ENCODE results near the gene PLA2G6. TPM values are rescaled to one million over a fixed set of nuclear protein-coding genes. Genes with fewer than 3 reads are reported as not detected.

PLA2G6 gene
- total and polyA plus RNA-seq, 2 of the 13 experiments (the other 11 are each of a cell fraction or from before 2014, with no cell fraction given) = 4.8 to 11.5 TPM

DNA sequence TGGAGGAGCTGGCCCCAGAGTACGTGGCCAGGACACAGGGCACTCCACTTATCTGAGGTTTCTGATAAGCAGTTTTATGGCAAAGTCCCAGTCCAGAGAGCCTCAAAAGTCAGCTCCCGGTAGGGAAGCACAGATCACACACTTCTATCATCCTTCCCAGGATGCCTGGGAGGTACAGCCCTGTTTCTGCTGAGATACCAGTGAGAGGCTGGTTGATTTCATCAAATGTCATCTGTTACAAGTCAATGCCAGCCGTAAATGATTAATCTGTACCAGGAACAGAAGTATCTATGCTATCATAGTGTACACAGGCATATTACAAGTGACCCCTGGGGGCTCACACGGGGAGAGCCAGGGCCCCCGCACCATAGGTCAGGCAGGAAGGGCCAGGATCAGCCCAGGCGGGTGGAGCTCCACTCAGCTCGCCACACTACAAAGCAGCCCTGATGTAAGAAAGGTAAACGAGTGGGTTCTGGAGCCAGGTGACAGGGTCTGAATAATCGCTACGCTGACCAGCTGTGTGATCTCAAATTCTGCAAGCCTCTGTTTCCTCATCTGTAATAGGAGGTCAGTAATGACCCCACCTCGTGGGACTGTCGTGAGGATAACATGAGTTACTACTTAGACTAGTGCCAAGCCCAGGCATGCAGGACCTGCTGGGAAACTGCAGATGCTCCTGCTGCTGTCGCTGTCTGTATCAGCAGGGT is 17.6 kb downstream of the PLA2G6 start (continued):
- TF ChIP-seq ATF7-NPFF (CRISPR knock-in tag; IDR thresholded peaks at IDR 0.05; ENCODE audit: low read depth) (no peak), ZNF703 (CRISPR knock-in tag; IDR thresholded peaks at IDR 0.05; ENCODE audit: borderline replicate concordance) (peak; percentile 26; the same call in 1 of the 2 replicates), MED1 (CRISPR knock-in tag; IDR thresholded peaks at IDR 0.05) (peak; percentile 51; the same call in 1 of the 2 replicates), CENPT (CRISPR knock-in tag; IDR thresholded peaks at IDR 0.05; ENCODE audit: low read depth) (no peak), SMARCE1 (IDR thresholded peaks at IDR 0.05; ENCODE audit: borderline replicate concordance) (no peak), DMAP1 (CRISPR knock-in tag; IDR thresholded peaks at IDR 0.05) (peak; percentile 43; the same call in 1 of the 2 replicates), MEIS2 (CRISPR knock-in tag; IDR thresholded peaks at IDR 0.05) (0 out of 2 replicates have a peak, but pooled peaks have one; percentile 21), SNAPC2 (CRISPR knock-in tag; IDR thresholded peaks at IDR 0.05) (no peak), ZNF33A (CRISPR knock-in tag; IDR thresholded peaks at IDR 0.05; ENCODE audit: borderline replicate concordance) (no peak), ZBTB20 (CRISPR knock-in tag; IDR thresholded peaks at IDR 0.05; ENCODE audit: borderline replicate concordance, low read depth) (no peak), ZNF878 (CRISPR knock-in tag; IDR thresholded peaks at IDR 0.05) (no peak), ZFP36L1 (CRISPR knock-in tag; IDR thresholded peaks at IDR 0.05) (no peak), ZNF713 (CRISPR knock-in tag; IDR thresholded peaks at IDR 0.05) (no peak), ZNF329 (CRISPR knock-in tag; IDR thresholded peaks at IDR 0.05; ENCODE audit: low read depth) (no peak), ISL2 (CRISPR knock-in tag; IDR thresholded peaks at IDR 0.05) (no peak)
- TF ChIP-seq, protein P1, sequence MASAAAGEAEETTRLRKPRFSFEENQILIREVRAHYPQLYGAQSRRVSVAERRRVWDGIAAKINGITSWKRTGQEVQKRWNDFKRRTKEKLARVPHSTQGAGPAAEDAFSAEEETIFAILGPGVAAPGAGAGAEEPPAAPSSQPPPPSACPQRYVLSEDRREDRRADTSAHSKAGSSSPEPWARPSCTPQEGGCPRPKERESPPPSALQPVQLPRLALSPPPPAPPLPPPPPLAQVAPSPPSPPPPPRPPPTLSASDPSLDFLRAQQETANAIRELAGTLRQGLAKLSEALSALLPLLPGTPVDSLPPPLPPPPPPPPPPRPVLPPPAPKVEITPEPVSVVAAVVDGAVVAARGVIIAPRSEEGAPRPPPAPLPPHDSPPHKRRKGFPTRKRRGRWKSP (CRISPR knock-in tag; IDR thresholded peaks at IDR 0.05) = no peak
- TF ChIP-seq, protein P2, sequence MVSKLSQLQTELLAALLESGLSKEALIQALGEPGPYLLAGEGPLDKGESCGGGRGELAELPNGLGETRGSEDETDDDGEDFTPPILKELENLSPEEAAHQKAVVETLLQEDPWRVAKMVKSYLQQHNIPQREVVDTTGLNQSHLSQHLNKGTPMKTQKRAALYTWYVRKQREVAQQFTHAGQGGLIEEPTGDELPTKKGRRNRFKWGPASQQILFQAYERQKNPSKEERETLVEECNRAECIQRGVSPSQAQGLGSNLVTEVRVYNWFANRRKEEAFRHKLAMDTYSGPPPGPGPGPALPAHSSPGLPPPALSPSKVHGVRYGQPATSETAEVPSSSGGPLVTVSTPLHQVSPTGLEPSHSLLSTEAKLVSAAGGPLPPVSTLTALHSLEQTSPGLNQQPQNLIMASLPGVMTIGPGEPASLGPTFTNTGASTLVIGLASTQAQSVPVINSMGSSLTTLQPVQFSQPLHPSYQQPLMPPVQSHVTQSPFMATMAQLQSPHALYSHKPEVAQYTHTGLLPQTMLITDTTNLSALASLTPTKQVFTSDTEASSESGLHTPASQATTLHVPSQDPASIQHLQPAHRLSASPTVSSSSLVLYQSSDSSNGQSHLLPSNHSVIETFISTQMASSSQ (IDR thresholded peaks at IDR 0.05; ENCODE audit: low read depth) = peak; percentile 87
- TF ChIP-seq, protein P2 (CRISPR knock-in tag; IDR thresholded peaks at IDR 0.05; ENCODE audit: borderline replicate concordance) = peak; percentile 87; the same call in 1 of the 2 replicates
- TF ChIP-seq, protein P3, sequence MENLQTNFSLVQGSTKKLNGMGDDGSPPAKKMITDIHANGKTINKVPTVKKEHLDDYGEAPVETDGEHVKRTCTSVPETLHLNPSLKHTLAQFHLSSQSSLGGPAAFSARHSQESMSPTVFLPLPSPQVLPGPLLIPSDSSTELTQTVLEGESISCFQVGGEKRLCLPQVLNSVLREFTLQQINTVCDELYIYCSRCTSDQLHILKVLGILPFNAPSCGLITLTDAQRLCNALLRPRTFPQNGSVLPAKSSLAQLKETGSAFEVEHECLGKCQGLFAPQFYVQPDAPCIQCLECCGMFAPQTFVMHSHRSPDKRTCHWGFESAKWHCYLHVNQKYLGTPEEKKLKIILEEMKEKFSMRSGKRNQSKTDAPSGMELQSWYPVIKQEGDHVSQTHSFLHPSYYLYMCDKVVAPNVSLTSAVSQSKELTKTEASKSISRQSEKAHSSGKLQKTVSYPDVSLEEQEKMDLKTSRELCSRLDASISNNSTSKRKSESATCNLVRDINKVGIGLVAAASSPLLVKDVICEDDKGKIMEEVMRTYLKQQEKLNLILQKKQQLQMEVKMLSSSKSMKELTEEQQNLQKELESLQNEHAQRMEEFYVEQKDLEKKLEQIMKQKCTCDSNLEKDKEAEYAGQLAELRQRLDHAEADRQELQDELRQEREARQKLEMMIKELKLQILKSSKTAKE (CRISPR knock-in tag; IDR thresholded peaks at IDR 0.05; ENCODE audit: borderline replicate concordance) = no peak
- TF ChIP-seq, protein P4, sequence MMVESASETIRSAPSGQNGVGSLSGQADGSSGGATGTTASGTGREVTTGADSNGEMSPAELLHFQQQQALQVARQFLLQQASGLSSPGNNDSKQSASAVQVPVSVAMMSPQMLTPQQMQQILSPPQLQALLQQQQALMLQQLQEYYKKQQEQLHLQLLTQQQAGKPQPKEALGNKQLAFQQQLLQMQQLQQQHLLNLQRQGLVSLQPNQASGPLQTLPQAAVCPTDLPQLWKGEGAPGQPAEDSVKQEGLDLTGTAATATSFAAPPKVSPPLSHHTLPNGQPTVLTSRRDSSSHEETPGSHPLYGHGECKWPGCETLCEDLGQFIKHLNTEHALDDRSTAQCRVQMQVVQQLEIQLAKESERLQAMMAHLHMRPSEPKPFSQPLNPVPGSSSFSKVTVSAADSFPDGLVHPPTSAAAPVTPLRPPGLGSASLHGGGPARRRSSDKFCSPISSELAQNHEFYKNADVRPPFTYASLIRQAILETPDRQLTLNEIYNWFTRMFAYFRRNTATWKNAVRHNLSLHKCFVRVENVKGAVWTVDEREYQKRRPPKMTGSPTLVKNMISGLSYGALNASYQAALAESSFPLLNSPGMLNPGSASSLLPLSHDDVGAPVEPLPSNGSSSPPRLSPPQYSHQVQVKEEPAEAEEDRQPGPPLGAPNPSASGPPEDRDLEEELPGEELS (CRISPR knock-in tag; IDR thresholded peaks at IDR 0.05) = peak; percentile 39; the same call in 1 of the 2 replicates
